Subcutaneous adipose tissue (tissue), 4 donors: ENCODE results near the gene ANKRD52. TPM values are rescaled to one million over a fixed set of nuclear protein-coding genes. Genes with fewer than 3 reads are reported as not detected.

ENCODE experiments used
- total RNA-seq, 4 donors: library from RNA; depleted of rRNA; stranded (reverse); fragments of >200 nt; gene quantifications; one replicate each; pipeline ENCODE4 v1.1.0, GENCODE V29; 2016
- TF ChIP-seq, protein P1 (sequence below): fragments of 450-650 bp; IDR thresholded peaks from one replicate; pipeline ENCODE4 v1.5.1; 2016; ENCODE audit warnings: low read depth, mild to moderate bottlenecking, control low read depth, antibody characterized with exemption, moderate library complexity

The ANKRD52 gene
- total RNA-seq, 4 donors from 2014 or later = 14.3 to 24.1 (median 19.9) TPM

DNA sequence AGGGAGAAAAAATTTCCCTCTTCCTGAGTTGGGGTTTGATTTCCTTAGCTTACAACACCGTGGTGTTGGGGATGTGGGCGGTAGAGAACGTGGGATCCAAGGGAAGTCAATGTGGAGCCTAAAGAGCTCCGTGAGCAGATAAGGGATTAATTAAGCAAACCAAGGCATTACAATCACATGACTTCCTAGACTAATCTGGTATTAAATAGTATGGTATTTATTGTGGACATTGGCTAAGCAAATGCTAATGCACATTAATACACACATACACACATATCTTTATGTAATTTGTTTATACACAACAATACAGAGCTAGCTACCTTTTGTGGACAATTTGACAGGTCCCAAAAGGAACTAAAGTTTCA is 35.7 kb downstream of the ANKRD52 start:
- TF ChIP-seq, protein P1, sequence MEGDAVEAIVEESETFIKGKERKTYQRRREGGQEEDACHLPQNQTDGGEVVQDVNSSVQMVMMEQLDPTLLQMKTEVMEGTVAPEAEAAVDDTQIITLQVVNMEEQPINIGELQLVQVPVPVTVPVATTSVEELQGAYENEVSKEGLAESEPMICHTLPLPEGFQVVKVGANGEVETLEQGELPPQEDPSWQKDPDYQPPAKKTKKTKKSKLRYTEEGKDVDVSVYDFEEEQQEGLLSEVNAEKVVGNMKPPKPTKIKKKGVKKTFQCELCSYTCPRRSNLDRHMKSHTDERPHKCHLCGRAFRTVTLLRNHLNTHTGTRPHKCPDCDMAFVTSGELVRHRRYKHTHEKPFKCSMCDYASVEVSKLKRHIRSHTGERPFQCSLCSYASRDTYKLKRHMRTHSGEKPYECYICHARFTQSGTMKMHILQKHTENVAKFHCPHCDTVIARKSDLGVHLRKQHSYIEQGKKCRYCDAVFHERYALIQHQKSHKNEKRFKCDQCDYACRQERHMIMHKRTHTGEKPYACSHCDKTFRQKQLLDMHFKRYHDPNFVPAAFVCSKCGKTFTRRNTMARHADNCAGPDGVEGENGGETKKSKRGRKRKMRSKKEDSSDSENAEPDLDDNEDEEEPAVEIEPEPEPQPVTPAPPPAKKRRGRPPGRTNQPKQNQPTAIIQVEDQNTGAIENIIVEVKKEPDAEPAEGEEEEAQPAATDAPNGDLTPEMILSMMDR = no peak

DNA sequence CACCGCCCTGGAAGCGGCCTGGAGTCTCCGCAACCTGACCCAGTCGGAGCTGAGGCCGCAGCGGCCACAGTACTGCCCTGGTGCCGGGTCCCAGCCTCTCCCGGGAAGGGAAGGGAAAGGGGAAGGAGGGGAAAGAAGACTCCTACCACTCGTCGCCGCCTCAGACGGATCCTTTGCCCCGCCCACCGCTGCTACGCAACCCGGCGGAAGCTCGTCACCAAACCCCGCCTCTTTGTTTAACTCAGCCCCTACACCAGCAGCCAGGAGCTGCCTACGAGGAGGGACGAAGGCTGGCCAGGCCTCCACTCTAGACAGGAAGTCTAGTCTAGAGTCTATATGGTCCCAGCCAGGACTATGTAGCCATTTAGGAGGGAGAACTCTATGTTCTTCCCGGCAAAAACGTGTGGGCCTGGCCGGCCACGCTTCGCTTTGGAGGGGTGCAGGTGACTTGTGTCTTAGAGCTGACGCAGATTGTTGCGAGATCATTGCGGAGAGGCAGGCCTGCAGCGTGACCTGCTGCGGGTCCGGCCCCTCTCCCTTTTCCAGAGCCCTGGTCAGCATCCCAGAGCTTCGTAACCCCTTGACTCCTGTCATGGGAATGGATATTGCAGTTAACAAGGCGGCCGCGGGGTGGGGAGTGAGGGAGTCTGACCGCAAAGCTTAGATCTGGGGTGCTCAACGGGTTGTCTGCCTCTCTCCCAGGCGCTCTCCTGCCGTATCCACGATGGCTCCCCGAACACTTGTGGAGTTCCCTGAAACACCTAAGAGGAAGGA is 36.2 kb downstream of the ANKRD52 start, which contains the start of gene RNF41:
RNF41 (minus strand) TSS at position 166 of the 774 bp plus-strand sequence. CDS start 7,875 bp downstream, outside the sequence.
- TF ChIP-seq, protein P1 = no peak

DNA sequence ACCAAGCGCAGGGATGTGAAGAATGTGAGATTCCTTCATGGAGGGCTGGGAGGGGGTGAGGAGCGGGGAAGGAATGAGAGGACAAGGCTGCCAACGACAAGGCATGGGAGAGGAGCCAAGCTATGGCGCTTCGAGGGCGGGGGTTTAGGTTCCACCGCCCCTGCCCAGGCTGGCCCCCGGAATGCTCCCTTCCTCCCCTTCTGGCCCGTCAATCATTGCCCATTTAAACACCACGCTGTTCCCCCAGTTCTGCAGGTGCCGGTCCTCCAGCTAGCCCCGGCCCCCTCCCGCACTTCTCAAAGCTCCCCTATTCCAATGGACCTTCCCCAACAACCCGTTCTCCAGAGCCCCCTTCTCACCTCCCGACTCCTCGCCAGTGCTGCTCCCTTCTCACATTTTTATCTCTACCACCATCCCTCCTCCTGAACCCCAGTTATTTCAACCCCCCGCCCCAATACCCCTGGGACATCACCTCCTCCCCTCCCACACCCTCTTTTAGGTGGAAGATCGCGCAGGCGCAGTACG is 36.9 kb downstream of the ANKRD52 start:
- TF ChIP-seq, protein P1 = no peak

DNA sequence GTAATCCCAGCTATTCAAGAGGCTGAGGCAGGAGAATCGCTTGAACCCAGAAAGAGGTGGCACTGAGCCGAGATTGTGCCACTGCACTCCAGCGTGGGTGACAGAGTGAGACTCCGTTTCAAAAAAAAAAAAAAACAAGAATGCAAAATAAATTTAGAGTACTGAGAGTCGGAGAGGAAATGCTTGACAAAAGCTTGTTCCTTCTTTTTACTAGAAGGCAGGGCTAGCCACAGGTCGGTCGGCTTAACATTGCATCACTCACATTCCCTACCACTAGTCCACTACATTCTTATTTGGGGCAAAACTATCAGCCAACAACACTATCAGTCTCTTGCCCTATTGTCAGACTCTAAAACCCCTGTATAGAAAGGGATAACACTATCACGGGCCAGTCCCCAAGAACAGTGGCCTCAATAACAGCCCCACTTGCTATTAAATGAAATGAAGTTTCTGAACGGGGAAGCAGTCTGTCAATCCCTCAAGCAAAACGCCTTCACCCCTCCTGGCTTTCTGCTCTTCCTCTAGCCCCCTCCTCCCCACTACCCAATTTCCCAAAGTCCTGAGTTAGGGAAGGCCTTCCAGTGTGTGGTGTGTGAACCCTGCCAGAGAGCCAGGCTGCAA is 37.5 kb downstream of the ANKRD52 start:
- TF ChIP-seq, protein P1 = no peak

DNA sequence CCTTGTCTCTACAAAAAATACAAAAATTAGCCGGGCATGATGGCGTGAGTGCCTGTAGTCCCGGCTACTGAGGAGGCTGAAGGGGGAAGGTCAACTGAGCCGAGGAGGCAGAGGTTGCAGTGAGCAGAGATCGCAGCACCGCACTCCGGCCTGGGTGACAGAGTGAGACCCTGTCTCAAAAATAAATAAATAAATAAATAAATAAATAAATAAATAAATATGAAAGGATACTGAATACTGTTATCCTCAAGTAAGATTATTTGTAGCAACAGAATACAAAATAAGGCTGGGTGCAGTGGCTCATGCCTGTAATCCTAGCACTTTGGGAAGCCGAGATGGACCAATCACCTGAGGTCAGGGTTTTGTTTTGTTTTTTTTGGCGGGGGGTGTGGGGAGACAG is 38.3 kb downstream of the ANKRD52 start:
- TF ChIP-seq, protein P1 = no peak

DNA sequence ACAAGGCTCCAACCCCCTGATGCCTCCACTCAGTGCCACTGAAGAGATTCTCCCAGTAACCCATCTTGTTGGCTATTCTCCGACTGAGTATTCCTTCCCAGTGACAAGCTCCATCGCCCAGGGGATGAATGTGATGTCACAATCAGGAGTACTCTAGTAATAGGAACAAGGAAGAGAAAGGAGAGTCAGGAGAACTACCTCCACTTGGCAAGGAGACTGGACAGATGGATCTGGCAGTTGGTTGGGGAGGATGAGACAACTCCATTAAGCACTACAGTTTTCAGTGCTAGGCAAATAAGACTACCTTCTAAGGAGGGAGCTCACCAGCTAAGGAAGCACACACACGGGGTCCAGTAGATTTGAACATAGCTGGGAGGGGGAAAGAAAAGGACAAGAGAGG is 41.7 kb downstream of the ANKRD52 start:
- TF ChIP-seq, protein P1 = no peak

DNA sequence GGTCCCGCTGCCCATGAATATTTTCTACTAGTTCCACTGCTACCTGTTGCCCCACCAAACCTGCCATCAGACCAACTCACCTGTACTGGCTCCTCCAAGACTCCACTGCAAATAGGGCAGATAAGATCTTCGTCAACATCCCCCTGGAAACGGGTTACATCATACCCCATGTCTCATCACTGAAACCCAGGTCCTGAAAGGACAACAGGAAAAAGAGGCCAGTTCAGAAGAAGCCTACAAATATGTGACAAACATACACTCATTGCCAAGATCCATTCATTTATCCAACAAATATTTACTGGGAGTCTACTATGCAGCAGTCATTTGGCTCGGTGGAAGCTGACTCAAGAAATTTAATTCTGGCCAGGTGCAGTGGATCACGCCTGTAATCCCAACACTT is 44.3 kb downstream of the ANKRD52 start:
- TF ChIP-seq, protein P1 = no peak
